ENCODE data around the gene CBFA2T3.
"Not testable (repeated sequence)": the region's sequence is repeated elsewhere in the genome, so short reads cannot be mapped to it uniquely, and the experiment has no call there.

The CBFA2T3 gene

GRCh38 chr16:88920618-88921590, 56.1 kb downstream of the CBFA2T3 start:
- peak; percentile 55 for DNase-seq

GRCh38 chr16:88919936-88920335, 57.1 kb downstream of the CBFA2T3 start:
- DNase-seq, result no peak

- not testable (repeated sequence) for DNase-seq
Observed at GRCh38 chr16:88918896-88919295, 58.1 kb downstream of the CBFA2T3 start.

GRCh38 chr16:88917915-88918627, 58.9 kb downstream of the CBFA2T3 start:
- DNase-seq, result no peak

- no peak for DNase-seq
Observed at GRCh38 chr16:88917146-88917914, 59.7 kb downstream of the CBFA2T3 start.

- DNase-seq, result no peak
Observed at GRCh38 chr16:88915639-88916327, 61.2 kb downstream of the CBFA2T3 start.

- peak; percentile 77 for DNase-seq
Observed at GRCh38 chr16:88914750-88915368, 62.1 kb downstream of the CBFA2T3 start.

GRCh38 chr16:88913870-88914269, 63.1 kb downstream of the CBFA2T3 start:
- no peak for DNase-seq

- DNase-seq, result no peak
Observed at GRCh38 chr16:88913001-88913612, 63.9 kb downstream of the CBFA2T3 start.

- no peak for DNase-seq
Observed at GRCh38 chr16:88912556-88912955, 64.5 kb downstream of the CBFA2T3 start.

GRCh38 chr16:88911946-88912310, 65.1 kb downstream of the CBFA2T3 start:
- DNase-seq, result no peak

- no peak for DNase-seq
Observed at GRCh38 chr16:88911136-88911945, 65.7 kb downstream of the CBFA2T3 start.

GRCh38 chr16:88910284-88911135, 66.5 kb downstream of the CBFA2T3 start:
- DNase-seq, result no peak

GRCh38 chr16:88909431-88910210, 67.4 kb downstream of the CBFA2T3 start:
- no peak for DNase-seq

GRCh38 chr16:88908307-88908706, 68.7 kb downstream of the CBFA2T3 start:
- no peak for DNase-seq

GRCh38 chr16:88907768-88908167, 69.2 kb downstream of the CBFA2T3 start:
- DNase-seq, result no peak

- no peak for DNase-seq
Observed at GRCh38 chr16:88906535-88907105, 70.4 kb downstream of the CBFA2T3 start.

- no peak for DNase-seq
Observed at GRCh38 chr16:88906020-88906419, 71.0 kb downstream of the CBFA2T3 start.

GRCh38 chr16:88905563-88905962, 71.4 kb downstream of the CBFA2T3 start:
- DNase-seq, result no peak

All from fibroblast of skin of right quadriceps (primary cell).